IMR-90 (cell line): ENCODE results near the gene IL36B. TPM values are rescaled to one million over a fixed set of nuclear protein-coding genes. Genes with fewer than 3 reads are reported as not detected.

Experiments
- ATAC-seq: fragments of 200-7000 bp; cut with Tn5 transposase; 2 replicates; pipeline ENCODE4 v1.9.1; 2020; ENCODE audit warnings: low read depth, mild to moderate bottlenecking, moderate library complexity
- BruUV-seq: library from RNA; stranded (reverse); fragments of 400-500 nt; replicated peaks from 2 replicates; lab custom pipeline; 2021; lab: Mats Ljungman, UMichigan
- CTCF ChIA-PET: fragments of 300-600 bp; formaldehyde crosslinking; extraction: SDS; loops from one replicate; lab custom pipeline; 2021; ENCODE audit warnings: antibody characterized with exemption; lab: Yijun Ruan, JAX
- POLR2A ChIA-PET: fragments of 300-600 bp; sonication (Branson Sonifier 250); formaldehyde crosslinking; loops from one replicate; lab custom pipeline; 2022; ENCODE audit warnings: antibody characterized with exemption; ENCODE audit not compliant: unreplicated experiment; lab: Charles Lee
- DNase-seq: peaks from one replicate; pipeline ENCODE4 v3.0.0; 2013
- H2AFZ ChIP-seq: replicated peaks from 2 replicates; pipeline ENCODE3; 2013; ENCODE audit warnings: low read length, mild to moderate bottlenecking; ENCODE audit not compliant: poor library complexity
- H2AK5ac ChIP-seq: 2 replicates; pipeline ENCODE4 v1.6.1; 2013; ENCODE audit warnings: low read depth, low read length, inconsistent platforms
- H2AK9ac ChIP-seq: replicated peaks from 2 replicates; pipeline ENCODE3; 2013; ENCODE audit warnings: mild to moderate bottlenecking, low read depth, low read length, moderate library complexity; ENCODE audit not compliant: poor library complexity
- H2BK120ac ChIP-seq: 2 replicates; pipeline ENCODE4 v1.6.1; 2013; ENCODE audit warnings: low read depth, low read length, inconsistent platforms
- H2BK15ac ChIP-seq: 3 replicates; pipeline ENCODE4 v1.6.1; 2013; ENCODE audit warnings: low read depth, low read length, inconsistent platforms
- H2BK20ac ChIP-seq: 2 replicates; pipeline ENCODE4 v1.6.1; 2013; ENCODE audit warnings: low read depth, mild to moderate bottlenecking, inconsistent platforms, low read length, moderate library complexity
- H2BK5ac ChIP-seq: 2 replicates; pipeline ENCODE4 v1.6.1; 2013; ENCODE audit warnings: mild to moderate bottlenecking, low read depth, low read length, inconsistent platforms; ENCODE audit not compliant: poor library complexity, severe bottlenecking
- H3K14ac ChIP-seq: replicated peaks from 2 replicates; pipeline ENCODE4 v1.6.1; 2013; ENCODE audit warnings: low read depth, low read length, inconsistent platforms
- H3K18ac ChIP-seq: 2 replicates; pipeline ENCODE4 v1.6.1; 2013; ENCODE audit warnings: low read depth, low read length, control low read depth
- H3K23ac ChIP-seq: 2 replicates; pipeline ENCODE4 v1.6.1; 2013; ENCODE audit warnings: low read depth, low read length, inconsistent platforms
- H3K27ac ChIP-seq: 2 replicates; pipeline ENCODE4 v1.5.1; 2013; ENCODE audit warnings: mild to moderate bottlenecking, control low read depth, low read length; ENCODE audit not compliant: insufficient read depth
- H3K27me3 ChIP-seq: 2 replicates; pipeline ENCODE4 v1.6.1; 2013; ENCODE audit warnings: low read length; ENCODE audit not compliant: control insufficient read depth, insufficient read depth
- H3K36me3 ChIP-seq: 2 replicates; pipeline ENCODE4 v1.6.1; 2013; ENCODE audit warnings: low read length, mixed read lengths; ENCODE audit not compliant: control insufficient read depth, insufficient read depth
- H3K4ac ChIP-seq: 2 replicates; pipeline ENCODE4 v1.6.1; 2013; ENCODE audit warnings: low read depth, low read length, inconsistent platforms
- H3K4me1 ChIP-seq: 2 replicates; pipeline ENCODE4 v1.6.1; 2013; ENCODE audit warnings: low read length, mixed read lengths; ENCODE audit not compliant: control insufficient read depth, insufficient read depth
- H3K4me2 ChIP-seq: 2 replicates; pipeline ENCODE4 v1.6.1; 2013; ENCODE audit warnings: low read depth, mild to moderate bottlenecking, control low read depth, low read length, moderate library complexity
- H3K4me3 ChIP-seq: 2 replicates; pipeline ENCODE4 v1.5.1; 2013; ENCODE audit warnings: low read depth, mild to moderate bottlenecking, control low read depth, low read length, moderate library complexity; ENCODE audit not compliant: insufficient read depth
- H3K56ac ChIP-seq: 2 replicates; pipeline ENCODE4 v1.6.1; 2013; ENCODE audit warnings: low read length, inconsistent platforms; ENCODE audit not compliant: insufficient read depth; ENCODE audit errors: extremely low read depth
- H3K79me1 ChIP-seq, 2 experiments: 2 replicates each; pipeline ENCODE4 v1.6.1; 2013; ENCODE audit warnings: low read length in 2 of 2, inconsistent platforms in 1 of 2, low read depth in 1 of 2
- H3K9ac ChIP-seq: 2 replicates; pipeline ENCODE4 v1.6.1; 2013; ENCODE audit warnings: low read depth, low read length, control low read depth
- H3K9me1 ChIP-seq: 2 replicates; pipeline ENCODE4 v1.6.1; 2013; ENCODE audit warnings: low read length, inconsistent platforms; ENCODE audit not compliant: insufficient read depth
- H3K9me3 ChIP-seq: 2 replicates; pipeline ENCODE4 v1.6.1; 2013; ENCODE audit warnings: low read length; ENCODE audit not compliant: control insufficient read depth, insufficient read depth
- H4K20me1 ChIP-seq: 2 replicates; pipeline ENCODE4 v1.6.1; 2013; ENCODE audit warnings: low read length, inconsistent platforms; ENCODE audit not compliant: insufficient read depth
- H4K5ac ChIP-seq: 2 replicates; pipeline ENCODE4 v1.6.1; 2013; ENCODE audit warnings: mild to moderate bottlenecking, low read depth, low read length, control low read depth
- H4K8ac ChIP-seq, 2 experiments: 2 replicates each; pipeline ENCODE4 v1.6.1; 2013; ENCODE audit warnings: low read depth in 2 of 2, low read length in 2 of 2, control low read depth in 1 of 2, inconsistent platforms in 1 of 2
- H4K91ac ChIP-seq: 2 replicates; pipeline ENCODE4 v1.6.1; 2013; ENCODE audit warnings: low read depth, low read length, inconsistent platforms; ENCODE audit not compliant: insufficient read depth
- BHLHE40 ChIP-seq: fragments of 150-350 bp; IDR thresholded peaks from 2 replicates; pipeline ENCODE4 v1.6.1; 2016; ENCODE audit warnings: mild to moderate bottlenecking, low read depth, low read length
- CHD1 ChIP-seq: IDR thresholded peaks from 2 replicates; pipeline ENCODE4 v1.6.1; 2012; ENCODE audit warnings: low read depth, low read length, improper control_type of control experiment
- MAFK ChIP-seq: IDR thresholded peaks from 2 replicates; pipeline ENCODE4 v1.6.1; 2012; ENCODE audit warnings: low read depth, low read length, improper control_type of control experiment
- MAZ ChIP-seq: IDR thresholded peaks from 2 replicates; pipeline ENCODE4 v1.6.1; 2012; ENCODE audit warnings: low read depth, mild to moderate bottlenecking, low read length, improper control_type of control experiment, moderate library complexity, borderline replicate concordance
- MXI1 ChIP-seq: IDR thresholded peaks from 2 replicates; pipeline ENCODE4 v1.6.1; 2012; ENCODE audit warnings: low read depth, mild to moderate bottlenecking, low read length, moderate library complexity, borderline replicate concordance
- NFE2L2 ChIP-seq: fragments of 150-350 bp; IDR thresholded peaks from 2 replicates; pipeline ENCODE4 v1.6.1; 2016; ENCODE audit warnings: low read depth, mild to moderate bottlenecking, low read length
- POLR2A ChIP-seq: IDR thresholded peaks from 2 replicates; pipeline ENCODE4 v1.6.1; 2012; ENCODE audit warnings: mild to moderate bottlenecking, low read depth, low read length
- RCOR1 ChIP-seq: IDR thresholded peaks from 2 replicates; pipeline ENCODE4 v1.6.1; 2012; ENCODE audit warnings: mild to moderate bottlenecking, low read length, improper control_type of control experiment; ENCODE audit not compliant: insufficient replicate concordance
- RFX5 ChIP-seq: IDR thresholded peaks from 2 replicates; pipeline ENCODE4 v1.8.0; 2012; ENCODE audit warnings: low read depth, mild to moderate bottlenecking, low read length, moderate library complexity
- SMC3 ChIP-seq: fragments of 150-350 bp; IDR thresholded peaks from 2 replicates; pipeline ENCODE4 v1.6.1; 2016; ENCODE audit warnings: low read depth, mild to moderate bottlenecking, antibody characterized with exemption, low read length, moderate library complexity
- WGBS, 2 experiments: methylation state at CpG; one replicate each; pipeline versions ENCODE4 v1.1.5 to v1.1.7; 2013; ENCODE audit warnings: missing lambda C conversion rate in 2 of 2; ENCODE audit not compliant: insufficient read length in 1 of 2; ENCODE audit errors: extremely low coverage in 2 of 2; 5-methylcytosine and 5-hydroxymethylcytosine counted together
- dilution Hi-C: fragments of 300-500 bp; cut with HindIII; formaldehyde crosslinking; loops from one replicate; pipeline ENCODE4 v1.14.3; 2018; ENCODE audit warnings: low sequenced_read_pairs; ENCODE audit not compliant: unreplicated experiment
- in situ Hi-C: fragments of 300-500 bp; cut with MboI; formaldehyde crosslinking; loops from 3 replicates; pipeline ENCODE4 v1.14.3; 2019; ENCODE audit warnings: low sequenced_read_pairs, inconsistent platforms, mixed read lengths
- intact Hi-C: fragments of 100-400 bp; cut with micrococcal nuclease; formaldehyde crosslinking; loops from 2 replicates; pipeline ENCODE4 v1.10.0; 2022
- polyA plus RNA-seq, 3 experiments: library from polyadenylated mRNA; depleted of rRNA; stranded (reverse); fragments of >200 nt; gene quantifications; 2 replicates each; pipeline ENCODE4 v1.2.3, GENCODE V29; 2012; ENCODE audit warnings: low replicate concordance in 1 of 3
- total RNA-seq: library from RNA; depleted of rRNA; stranded (reverse); fragments of >200 nt; gene quantifications from 2 replicates; pipeline ENCODE4 v1.2.3, GENCODE V29; 2012
- TF ChIP-seq, protein P1 (sequence below): conservative IDR thresholded peaks from 2 replicates; pipeline ENCODE4 v1.5.1; 2012; ENCODE audit warnings: mild to moderate bottlenecking, low read depth, low read length, improper control_type of control experiment
- TF ChIP-seq, protein P2 (sequence below): fragments of 150-350 bp; IDR thresholded peaks from 2 replicates; pipeline ENCODE4 v1.6.1; 2016; ENCODE audit warnings: low read depth, mild to moderate bottlenecking, low read length, moderate library complexity, borderline replicate concordance
- TF ChIP-seq, protein P3 (sequence below): fragments of 150-350 bp; IDR thresholded peaks from 2 replicates; pipeline ENCODE4 v1.6.1; 2017; ENCODE audit warnings: mild to moderate bottlenecking, antibody characterized with exemption, low read length, low read depth

IL36B gene
- total and polyA plus RNA-seq, 2 of the 4 experiments (the other 2 are of a cell fraction) = not detected

DNA sequence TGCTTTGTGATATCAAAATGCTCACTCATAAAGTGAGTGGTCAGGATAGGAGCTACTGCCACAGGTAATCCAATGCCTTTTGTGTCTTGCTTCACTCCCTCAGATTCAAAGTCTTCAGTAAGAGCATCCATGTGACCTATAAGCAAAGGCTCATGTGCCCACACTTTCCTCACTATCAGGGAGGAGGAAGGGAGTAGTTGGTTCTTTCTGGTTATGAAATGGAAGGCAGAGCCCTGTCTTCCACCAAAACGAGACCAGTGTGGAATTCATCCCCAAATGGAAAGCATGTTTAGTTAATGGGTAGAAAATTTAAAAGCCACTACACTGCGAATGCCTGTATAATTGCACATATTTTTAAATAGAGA is 40.9 kb upstream of the IL36B start:
- POLR2A ChIA-PET = no interaction called here
- H2AK5ac ChIP-seq = no peak overlapping the region
- no peak overlapping the region for H2AFZ ChIP-seq
- H3K27me3 ChIP-seq = peaks cover 4% of the 10 kb centered on the region; the same call in 1 of the 2 replicates
- TF ChIP-seq POLR2A (no peak), BHLHE40 (no peak), MAZ (no peak), MAFK (no peak), NFE2L2 (no peak), CHD1 (no peak), MXI1 (no peak), RCOR1 (no peak), SMC3 (no peak), RFX5 (no peak)
- TF ChIP-seq, protein P1, sequence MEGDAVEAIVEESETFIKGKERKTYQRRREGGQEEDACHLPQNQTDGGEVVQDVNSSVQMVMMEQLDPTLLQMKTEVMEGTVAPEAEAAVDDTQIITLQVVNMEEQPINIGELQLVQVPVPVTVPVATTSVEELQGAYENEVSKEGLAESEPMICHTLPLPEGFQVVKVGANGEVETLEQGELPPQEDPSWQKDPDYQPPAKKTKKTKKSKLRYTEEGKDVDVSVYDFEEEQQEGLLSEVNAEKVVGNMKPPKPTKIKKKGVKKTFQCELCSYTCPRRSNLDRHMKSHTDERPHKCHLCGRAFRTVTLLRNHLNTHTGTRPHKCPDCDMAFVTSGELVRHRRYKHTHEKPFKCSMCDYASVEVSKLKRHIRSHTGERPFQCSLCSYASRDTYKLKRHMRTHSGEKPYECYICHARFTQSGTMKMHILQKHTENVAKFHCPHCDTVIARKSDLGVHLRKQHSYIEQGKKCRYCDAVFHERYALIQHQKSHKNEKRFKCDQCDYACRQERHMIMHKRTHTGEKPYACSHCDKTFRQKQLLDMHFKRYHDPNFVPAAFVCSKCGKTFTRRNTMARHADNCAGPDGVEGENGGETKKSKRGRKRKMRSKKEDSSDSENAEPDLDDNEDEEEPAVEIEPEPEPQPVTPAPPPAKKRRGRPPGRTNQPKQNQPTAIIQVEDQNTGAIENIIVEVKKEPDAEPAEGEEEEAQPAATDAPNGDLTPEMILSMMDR = no peak
- TF ChIP-seq, protein P2, sequence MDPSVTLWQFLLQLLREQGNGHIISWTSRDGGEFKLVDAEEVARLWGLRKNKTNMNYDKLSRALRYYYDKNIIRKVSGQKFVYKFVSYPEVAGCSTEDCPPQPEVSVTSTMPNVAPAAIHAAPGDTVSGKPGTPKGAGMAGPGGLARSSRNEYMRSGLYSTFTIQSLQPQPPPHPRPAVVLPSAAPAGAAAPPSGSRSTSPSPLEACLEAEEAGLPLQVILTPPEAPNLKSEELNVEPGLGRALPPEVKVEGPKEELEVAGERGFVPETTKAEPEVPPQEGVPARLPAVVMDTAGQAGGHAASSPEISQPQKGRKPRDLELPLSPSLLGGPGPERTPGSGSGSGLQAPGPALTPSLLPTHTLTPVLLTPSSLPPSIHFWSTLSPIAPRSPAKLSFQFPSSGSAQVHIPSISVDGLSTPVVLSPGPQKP = no peak
- TF ChIP-seq, protein P3, sequence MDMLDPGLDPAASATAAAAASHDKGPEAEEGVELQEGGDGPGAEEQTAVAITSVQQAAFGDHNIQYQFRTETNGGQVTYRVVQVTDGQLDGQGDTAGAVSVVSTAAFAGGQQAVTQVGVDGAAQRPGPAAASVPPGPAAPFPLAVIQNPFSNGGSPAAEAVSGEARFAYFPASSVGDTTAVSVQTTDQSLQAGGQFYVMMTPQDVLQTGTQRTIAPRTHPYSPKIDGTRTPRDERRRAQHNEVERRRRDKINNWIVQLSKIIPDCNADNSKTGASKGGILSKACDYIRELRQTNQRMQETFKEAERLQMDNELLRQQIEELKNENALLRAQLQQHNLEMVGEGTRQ = no peak
- H2AK9ac ChIP-seq = no peak overlapping the region
- no peak overlapping the region for H3K4ac ChIP-seq
- no peak overlapping the region for H3K27ac ChIP-seq
- H3K18ac ChIP-seq = no peak overlapping the region
- whole genome bisulfite sequencing, 2 experiments = no CpG with 5 or more reads among the region's 2 CpGs
- no peak overlapping the region for H3K14ac ChIP-seq
- H2BK5ac ChIP-seq = no peak overlapping the region
- no peak overlapping the region for H3K4me2 ChIP-seq
- no peaks in the 10 kb centered on the region for H3K4me1 ChIP-seq
- no peak for DNase-seq
- CTCF ChIA-PET = no interaction called here
- no peak overlapping the region for H2BK15ac ChIP-seq
- no peak overlapping the region for H2BK120ac ChIP-seq
- H3K9ac ChIP-seq = no peak overlapping the region
- H3K4me3 ChIP-seq = no peak overlapping the region
- H3K56ac ChIP-seq = no peak overlapping the region
- no peaks in the 10 kb centered on the region for H3K9me3 ChIP-seq
- intact Hi-C loops = no loop called here
- in situ Hi-C loops = no loop called here
- no peak overlapping the region for H4K8ac ChIP-seq
- no TSS peak for BruUV-seq
- H3K9me1 ChIP-seq = no peaks in the 10 kb centered on the region
- H3K79me1 ChIP-seq = no peaks in the 10 kb centered on the region
- no peaks in the 10 kb centered on the region for H3K36me3 ChIP-seq
- ATAC-seq = no peak
- dilution Hi-C loops = no loop called here
- no peak overlapping the region for H4K5ac ChIP-seq
- no peak overlapping the region for H2BK20ac ChIP-seq
- no peak overlapping the region for H3K23ac ChIP-seq
- H4K20me1 ChIP-seq = no peaks in the 10 kb centered on the region
- H4K91ac ChIP-seq = no peak overlapping the region
